GM18873 (cell line): ENCODE measurements around the gene OBP2B.
"Not testable (repeated sequence)": the region's sequence is repeated elsewhere in the genome, so short reads cannot be mapped to it uniquely, and the experiment has no call there.

ENCODE experiments used
- ATAC-seq: cut with Tn5 transposase; IDR thresholded peaks from one replicate; pipeline ENCODE4 v1.9.1; 2021; ENCODE audit warnings: mild to moderate bottlenecking, moderate library complexity, moderate number of reproducible peaks; ENCODE audit not compliant: unreplicated experiment, low FRiP score

The OBP2B gene

GRCh38 chr9:133169687-133170086 is 39.4 kb downstream of the OBP2B start:
- not testable (repeated sequence) for ATAC-seq

GRCh38 chr9:133169102-133169501 is 39.9 kb downstream of the OBP2B start:
- ATAC-seq = no peak

- ATAC-seq = no peak
These were observed 40.6 kb downstream of the OBP2B start for GRCh38 chr9:133168432-133168831.

- no peak for ATAC-seq
These were observed 41.3 kb downstream of the OBP2B start for GRCh38 chr9:133167769-133168168.

- no peak for ATAC-seq
These were observed 41.8 kb downstream of the OBP2B start for GRCh38 chr9:133167096-133167730.

GRCh38 chr9:133166392-133166791 is 42.7 kb downstream of the OBP2B start:
- no peak for ATAC-seq

GRCh38 chr9:133165452-133165730 is 43.7 kb downstream of the OBP2B start:
- no peak for ATAC-seq

GRCh38 chr9:133164191-133164590 is 44.9 kb downstream of the OBP2B start:
- no peak for ATAC-seq

GRCh38 chr9:133163504-133164172 is 45.4 kb downstream of the OBP2B start, which contains the start of gene GBGT1:
GBGT1 (minus strand) TSS chr9:133163914; CDS start chr9:133162412, 1,502 bp downstream.
- no peak for ATAC-seq

GRCh38 chr9:133162861-133163503 is 46.1 kb downstream of the OBP2B start:
- ATAC-seq = no peak

- no peak for ATAC-seq
These were observed 47.5 kb downstream of the OBP2B start for GRCh38 chr9:133161547-133161950.

GRCh38 chr9:133160742-133161546 is 48.1 kb downstream of the OBP2B start:
- no peak for ATAC-seq

- ATAC-seq = no peak
These were observed 50.4 kb downstream of the OBP2B start for GRCh38 chr9:133158695-133159094.
